ENCODE data around the gene TMEM255B.

DNA sequence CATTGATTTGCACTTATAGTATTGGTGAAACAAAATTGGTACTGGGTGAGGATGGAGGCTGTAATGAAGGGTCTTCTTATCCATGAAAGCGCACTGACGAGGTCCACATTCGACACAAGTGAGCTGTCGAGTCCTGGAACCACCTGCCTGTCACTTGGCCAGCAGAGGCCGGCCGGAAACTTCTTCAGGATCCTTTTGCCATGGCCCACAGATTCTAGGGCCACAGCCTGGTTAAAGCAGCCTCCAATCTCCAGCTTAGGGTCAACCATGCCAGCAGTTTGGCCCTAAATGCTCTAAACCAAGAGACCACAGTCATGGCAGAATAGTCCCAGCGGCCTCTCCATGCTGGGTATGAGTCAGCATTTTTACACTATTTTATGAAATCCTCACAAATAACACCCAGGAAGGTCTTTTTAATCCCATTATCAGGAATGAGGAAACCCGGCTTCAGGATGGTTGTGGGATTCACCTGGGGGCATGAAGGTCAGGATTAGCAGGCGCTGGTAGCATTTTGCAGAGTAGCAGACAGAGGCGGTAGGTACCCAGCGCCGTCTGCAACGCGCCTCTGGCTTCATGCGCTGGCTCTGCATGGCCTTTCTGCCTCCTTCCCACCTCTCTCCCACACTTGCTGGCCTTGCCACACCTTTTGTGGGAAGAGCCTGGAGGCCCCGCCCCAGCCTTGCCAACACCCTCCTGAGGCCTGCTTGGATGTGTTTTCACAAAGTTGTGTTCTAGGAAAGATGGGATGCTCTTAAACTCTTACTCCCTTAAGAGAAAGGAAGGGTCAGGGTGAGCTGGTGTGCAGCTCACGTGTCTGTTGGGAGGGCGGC is 89.6 kb downstream of the TMEM255B start:
- no peak for TF ChIP-seq POLR2A (IDR thresholded peaks at IDR 0.05; ENCODE audit: low read depth, low read length)
- TF ChIP-seq, protein P1, sequence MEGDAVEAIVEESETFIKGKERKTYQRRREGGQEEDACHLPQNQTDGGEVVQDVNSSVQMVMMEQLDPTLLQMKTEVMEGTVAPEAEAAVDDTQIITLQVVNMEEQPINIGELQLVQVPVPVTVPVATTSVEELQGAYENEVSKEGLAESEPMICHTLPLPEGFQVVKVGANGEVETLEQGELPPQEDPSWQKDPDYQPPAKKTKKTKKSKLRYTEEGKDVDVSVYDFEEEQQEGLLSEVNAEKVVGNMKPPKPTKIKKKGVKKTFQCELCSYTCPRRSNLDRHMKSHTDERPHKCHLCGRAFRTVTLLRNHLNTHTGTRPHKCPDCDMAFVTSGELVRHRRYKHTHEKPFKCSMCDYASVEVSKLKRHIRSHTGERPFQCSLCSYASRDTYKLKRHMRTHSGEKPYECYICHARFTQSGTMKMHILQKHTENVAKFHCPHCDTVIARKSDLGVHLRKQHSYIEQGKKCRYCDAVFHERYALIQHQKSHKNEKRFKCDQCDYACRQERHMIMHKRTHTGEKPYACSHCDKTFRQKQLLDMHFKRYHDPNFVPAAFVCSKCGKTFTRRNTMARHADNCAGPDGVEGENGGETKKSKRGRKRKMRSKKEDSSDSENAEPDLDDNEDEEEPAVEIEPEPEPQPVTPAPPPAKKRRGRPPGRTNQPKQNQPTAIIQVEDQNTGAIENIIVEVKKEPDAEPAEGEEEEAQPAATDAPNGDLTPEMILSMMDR (conservative IDR thresholded peaks at IDR 0.05; ENCODE audit: low read depth, low read length): no peak
- TF ChIP-seq SMC3 (IDR thresholded peaks at IDR 0.05; ENCODE audit: low read depth, low read length): no peak
- no peak for TF ChIP-seq BHLHE40 (IDR thresholded peaks at IDR 0.05; ENCODE audit: low read depth, low read length)
- TF ChIP-seq CHD1 (IDR thresholded peaks at IDR 0.05; ENCODE audit: low read depth, low read length): no peak

All from IMR-90 (cell line).